CD14-positive monocyte (primary cell): ENCODE measurements around the gene IFT122. TPM values are rescaled to one million over a fixed set of nuclear protein-coding genes. Genes with fewer than 3 reads are reported as not detected.
A peak's percentile ranks its signal among the peaks of the same experiment; 100 is the strongest.

Experiments used
- DNase-seq, 3 donors: peaks; one replicate each; pipeline ENCODE4 v3.0.0-alpha.2; 2011 to 2022
- H2AFZ ChIP-seq: 2 replicates; pipeline ENCODE4 v1.6.0; 2012; ENCODE audit warnings: mild to moderate bottlenecking, low read depth, low read length, inconsistent platforms; ENCODE audit not compliant: insufficient read depth, poor library complexity, severe bottlenecking
- H3K27ac ChIP-seq, 2 donors: 1 replicate in 1 of 2; 2 replicates in 1 of 2; pipeline ENCODE4 v1.5.1; 2012 to 2013; ENCODE audit warnings: low read length in 2 of 2, control low read depth in 1 of 2, inconsistent platforms in 1 of 2, low read depth in 1 of 2, mild to moderate bottlenecking in 1 of 2
- H3K27me3 ChIP-seq, 2 donors: one replicate each; pipeline versions ENCODE4 v1.6.0 to v1.6.1; 2011 to 2013; ENCODE audit warnings: low read length in 2 of 2; ENCODE audit not compliant: control insufficient read depth in 2 of 2, insufficient read depth in 2 of 2
- H3K36me3 ChIP-seq, 2 donors: replicated peaks in 1 of 2; 1 replicate in 1 of 2; 2 replicates in 1 of 2; pipeline versions ENCODE4 v1.5.1 to v1.6.1; 2012 to 2013; ENCODE audit warnings: low read length in 2 of 2, control low read depth in 1 of 2, inconsistent platforms in 1 of 2, mild to moderate bottlenecking in 1 of 2; ENCODE audit not compliant: insufficient read depth in 2 of 2, control insufficient read depth in 1 of 2
- H3K4me1 ChIP-seq, 2 donors: 1 replicate in 1 of 2; 2 replicates in 1 of 2; pipeline versions ENCODE4 v1.5.1 to v1.6.1; 2012 to 2013; ENCODE audit warnings: low read length in 2 of 2, control low read depth in 1 of 2, inconsistent platforms in 1 of 2, mild to moderate bottlenecking in 1 of 2, moderate library complexity in 1 of 2; ENCODE audit not compliant: insufficient read depth in 2 of 2, control insufficient read depth in 1 of 2
- H3K4me2 ChIP-seq: replicated peaks from 2 replicates; pipeline ENCODE3; 2012; ENCODE audit warnings: low read length, moderate library complexity, mild to moderate bottlenecking; ENCODE audit not compliant: poor library complexity, severe bottlenecking; ENCODE audit errors: extremely low read depth
- H3K4me3 ChIP-seq, 3 experiments: fragments of 200-600 bp in 1 of 3; sonication (generic) in 1 of 3; replicated peaks in 1 of 3; 1 replicate in 2 of 3; 2 replicates in 1 of 3; pipeline ENCODE4 v1.5.1; 2011 to 2013; ENCODE audit warnings: low read length in 3 of 3, mild to moderate bottlenecking in 3 of 3, control low read depth in 2 of 3, low read depth in 2 of 3, inconsistent platforms in 1 of 3, moderate library complexity in 1 of 3
- H3K79me2 ChIP-seq: 2 replicates; pipeline ENCODE4 v1.6.0; 2012; ENCODE audit warnings: mild to moderate bottlenecking, control low read depth, inconsistent platforms, low read length, moderate library complexity; ENCODE audit not compliant: insufficient read depth
- H3K9ac ChIP-seq: 2 replicates; pipeline ENCODE4 v1.6.0; 2017; ENCODE audit warnings: low read length, mild to moderate bottlenecking; ENCODE audit not compliant: insufficient read depth, poor library complexity, severe bottlenecking
- H3K9me3 ChIP-seq, 2 donors: replicated peaks in 1 of 2; 1 replicate in 1 of 2; 2 replicates in 1 of 2; pipeline versions ENCODE4 v1.5.1 to v1.6.1; 2012 to 2013; ENCODE audit warnings: low read length in 2 of 2, control low read depth in 1 of 2; ENCODE audit not compliant: control insufficient read depth in 1 of 2, insufficient read depth in 1 of 2
- H4K20me1 ChIP-seq: 2 replicates; pipeline ENCODE4 v1.6.0; 2012; ENCODE audit warnings: mild to moderate bottlenecking, low read length, control low read depth, moderate library complexity; ENCODE audit not compliant: insufficient read depth
- H3K27ac Mint-ChIP-seq, 7 donors: one replicate each; pipeline ENCODE4 v1.8.0; 2020; ENCODE audit warnings: mild to moderate bottlenecking in 7 of 7, mixed read lengths in 7 of 7, moderate library complexity in 6 of 7, inconsistent platforms in 2 of 7
- H3K27me3 Mint-ChIP-seq, 3 donors: one replicate each; pipeline ENCODE4 v1.8.0; 2021 to 2022; ENCODE audit warnings: low read depth in 3 of 3, mild to moderate bottlenecking in 3 of 3, mixed read lengths in 3 of 3, moderate library complexity in 3 of 3, inconsistent platforms in 1 of 3
- H3K36me3 Mint-ChIP-seq, 2 donors: one replicate each; pipeline ENCODE4 v1.8.0; 2020; ENCODE audit warnings: mixed read lengths in 2 of 2, inconsistent platforms in 1 of 2, mild to moderate bottlenecking in 1 of 2
- H3K4me1 Mint-ChIP-seq: one replicate; pipeline ENCODE4 v1.8.0; 2020; ENCODE audit warnings: mild to moderate bottlenecking, mixed read lengths
- H3K4me3 Mint-ChIP-seq, 2 donors: one replicate each; pipeline ENCODE4 v1.8.0; 2020; ENCODE audit warnings: mild to moderate bottlenecking in 2 of 2, mixed read lengths in 2 of 2, moderate library complexity in 1 of 2
- H3K9me3 Mint-ChIP-seq, 7 donors: one replicate each; pipeline ENCODE4 v1.8.0; 2020 to 2022; ENCODE audit warnings: mixed read lengths in 7 of 7, mild to moderate bottlenecking in 6 of 7, moderate library complexity in 6 of 7, inconsistent platforms in 2 of 7
- WGBS: methylation state at CpG from one replicate; pipeline ENCODE4 v1.1.5; 2013; ENCODE audit warnings: missing lambda C conversion rate; ENCODE audit not compliant: insufficient coverage; 5-methylcytosine and 5-hydroxymethylcytosine counted together
- intact Hi-C, 2 donors: fragments of 100-400 bp; cut with micrococcal nuclease; formaldehyde crosslinking; loops; one replicate each; pipeline versions ENCODE4 v1.15.0 to v1.15.1; 2023
- polyA plus RNA-seq, 3 donors: library from polyadenylated mRNA; depleted of rRNA in 1 of 3; unstranded in 2 of 3; stranded (reverse) in 1 of 3; fragments of 300-500 nt in 2 of 3; fragments of >200 nt in 1 of 3; fragmentation: Illumina TruSeq in 2 of 3; gene quantifications; 1 replicate in 2 of 3; 2 replicates in 1 of 3; pipeline ENCODE4 v1.2.3, GENCODE V29; 2012 to 2021
- TF ChIP-seq, protein P1 (sequence below): fragments of 200-600 bp; IDR thresholded peaks from one replicate; pipeline ENCODE4 v1.8.0; 2022; ENCODE audit warnings: antibody characterized with exemption, mild to moderate bottlenecking

IFT122 gene
- polyA plus RNA-seq, 3 donors: 3.3 to 12.2 (median 3.6) TPM

DNA sequence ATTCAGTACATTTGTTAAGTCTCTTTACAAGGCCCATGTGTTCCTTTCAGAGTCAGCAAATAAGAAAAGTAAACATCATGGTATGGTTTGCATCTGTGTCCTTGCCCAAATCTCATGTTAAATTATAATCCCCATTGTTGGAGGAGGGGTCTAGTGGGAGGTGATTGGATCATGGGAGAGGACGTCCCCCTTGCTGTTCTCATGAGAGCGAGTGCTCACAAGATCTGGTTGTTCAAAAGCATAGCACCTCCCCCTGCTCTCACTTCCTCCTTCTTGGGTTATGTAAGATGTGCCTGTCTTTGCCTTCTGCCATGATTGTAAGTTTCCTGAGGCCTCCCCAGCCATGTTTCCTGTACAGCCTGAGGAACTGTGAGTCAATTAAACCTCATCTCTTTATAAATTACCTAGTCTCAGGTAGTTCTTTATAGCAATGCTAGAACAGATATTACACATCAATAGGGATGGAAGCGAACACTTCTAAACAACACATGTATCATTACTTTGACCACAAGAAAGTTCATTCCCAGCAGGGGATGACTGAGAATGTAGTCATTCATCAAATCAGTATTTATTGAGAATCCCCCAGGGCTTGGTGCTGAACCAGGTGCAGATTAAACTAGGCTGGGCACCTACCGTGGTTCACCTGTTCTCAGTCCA, 15.7 kb upstream of the IFT122 start:
- peak overlapping the region; percentile 66 to 67 for H3K27ac ChIP-seq
- H3K4me3 Mint-ChIP-seq: peak overlapping the region in 1 of 2 donors; percentile 65
- intact Hi-C loops: no loop called here

DNA sequence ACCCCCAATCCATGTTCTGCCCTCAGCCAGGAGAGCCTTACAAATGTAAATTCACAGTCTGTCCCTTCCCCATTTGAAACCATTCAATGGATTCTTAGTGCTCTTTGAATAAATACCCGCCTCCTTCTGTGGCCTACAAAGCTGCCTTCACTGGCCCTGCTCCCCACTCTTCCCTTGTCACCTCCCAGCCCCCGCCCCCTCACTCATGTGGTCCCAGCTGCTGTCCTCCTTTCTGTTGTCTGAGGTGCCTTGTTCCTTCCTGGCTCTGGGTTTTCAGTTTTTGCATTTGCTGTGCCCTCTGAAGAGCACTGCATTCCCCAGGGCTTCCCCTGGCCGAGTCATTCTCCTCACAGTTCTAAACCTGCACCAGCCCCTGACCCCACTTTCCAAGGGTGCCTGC, 14.8 kb upstream of the IFT122 start:
- no peak overlapping the region for H3K27ac ChIP-seq
- peaks cover 7 to 22% of the 10 kb centered on the region in 2 donors for H3K36me3 Mint-ChIP-seq
- intact Hi-C loops: no loop called here
- no peaks in the 10 kb centered on the region for H3K79me2 ChIP-seq
- TF ChIP-seq, protein P1, sequence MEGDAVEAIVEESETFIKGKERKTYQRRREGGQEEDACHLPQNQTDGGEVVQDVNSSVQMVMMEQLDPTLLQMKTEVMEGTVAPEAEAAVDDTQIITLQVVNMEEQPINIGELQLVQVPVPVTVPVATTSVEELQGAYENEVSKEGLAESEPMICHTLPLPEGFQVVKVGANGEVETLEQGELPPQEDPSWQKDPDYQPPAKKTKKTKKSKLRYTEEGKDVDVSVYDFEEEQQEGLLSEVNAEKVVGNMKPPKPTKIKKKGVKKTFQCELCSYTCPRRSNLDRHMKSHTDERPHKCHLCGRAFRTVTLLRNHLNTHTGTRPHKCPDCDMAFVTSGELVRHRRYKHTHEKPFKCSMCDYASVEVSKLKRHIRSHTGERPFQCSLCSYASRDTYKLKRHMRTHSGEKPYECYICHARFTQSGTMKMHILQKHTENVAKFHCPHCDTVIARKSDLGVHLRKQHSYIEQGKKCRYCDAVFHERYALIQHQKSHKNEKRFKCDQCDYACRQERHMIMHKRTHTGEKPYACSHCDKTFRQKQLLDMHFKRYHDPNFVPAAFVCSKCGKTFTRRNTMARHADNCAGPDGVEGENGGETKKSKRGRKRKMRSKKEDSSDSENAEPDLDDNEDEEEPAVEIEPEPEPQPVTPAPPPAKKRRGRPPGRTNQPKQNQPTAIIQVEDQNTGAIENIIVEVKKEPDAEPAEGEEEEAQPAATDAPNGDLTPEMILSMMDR: no peak
- peaks cover 11 to 19% (median 16%) of the 10 kb centered on the region in 7 donors for H3K9me3 Mint-ChIP-seq
- H4K20me1 ChIP-seq: no peaks in the 10 kb centered on the region
- no peaks in the 10 kb centered on the region for H3K27me3 ChIP-seq
- H3K4me1 ChIP-seq: peaks cover 27 to 28% of the 10 kb centered on the region in 2 donors
- H3K4me3 ChIP-seq: no peak overlapping the region
- no peak overlapping the region for H3K4me3 Mint-ChIP-seq
- H2AFZ ChIP-seq: no peak overlapping the region
- WGBS: 100% methylated on average over 2 of the region's 3 CpGs
- no peak overlapping the region for H3K4me2 ChIP-seq
- H3K36me3 ChIP-seq: peaks cover 4 to 10% of the 10 kb centered on the region in 2 donors
- H3K27ac Mint-ChIP-seq: peak overlapping the region in 2 of 7 donors; percentile 65 to 85
- DNase-seq: no peak
- H3K9me3 ChIP-seq: peaks cover 7 to 18% of the 10 kb centered on the region in 2 donors
- H3K9ac ChIP-seq: no peak overlapping the region
- peaks cover 0 to 8% (median 4%) of the 10 kb centered on the region in 3 donors for H3K27me3 Mint-ChIP-seq
- H3K4me1 Mint-ChIP-seq: peaks cover 31% of the 10 kb centered on the region

More for the DNA sequence above, 15.7 kb upstream of the IFT122 start:
- Histone ChIP-seq H3K27me3 (no peaks in the 10 kb centered on the region), H3K4me1 (peaks cover 27 to 28% of the 10 kb centered on the region in 2 donors), H3K9me3 (peaks cover 7 to 18% of the 10 kb centered on the region in 2 donors), H3K4me3 (no peak overlapping the region), H3K79me2 (no peaks in the 10 kb centered on the region), H2AFZ (peak overlapping the region; percentile 24), H3K36me3 (peaks cover 0 to under 1% of the 10 kb centered on the region in 2 donors), H3K4me2 (peak overlapping the region; percentile 28), H3K9ac (no peak overlapping the region), H4K20me1 (no peaks in the 10 kb centered on the region)
- peak; percentile 74 to 82 (median 77) for DNase-seq
- TF ChIP-seq, protein P1: no peak
- H3K36me3 Mint-ChIP-seq: peaks cover 4 to 16% of the 10 kb centered on the region in 2 donors
- H3K4me1 Mint-ChIP-seq: peaks cover 31% of the 10 kb centered on the region
- 100% methylated on average over 1 of the region's 4 CpGs for WGBS
- H3K27ac Mint-ChIP-seq: peak overlapping the region; percentile 72 to 90 (median 78)
- peaks cover 11 to 19% (median 16%) of the 10 kb centered on the region in 7 donors for H3K9me3 Mint-ChIP-seq
- peaks cover 0 to 8% (median 4%) of the 10 kb centered on the region in 3 donors for H3K27me3 Mint-ChIP-seq
